HepG2 (cell line): ENCODE data around the gene CHSY3. TPM values are rescaled to one million over a fixed set of nuclear protein-coding genes. Genes with fewer than 3 reads are reported as not detected.

Source experiments
- ATAC-seq: fragments of 200-7000 bp; cut with Tn5 transposase; 3 replicates; pipeline ENCODE4 v1.9.1; 2020; ENCODE audit warnings: mild to moderate bottlenecking, moderate library complexity
- BruUV-seq: library from RNA; stranded (reverse); fragments of 400-500 nt; replicated peaks from 2 replicates; lab custom pipeline; 2021; lab: Mats Ljungman, UMichigan
- CTCF ChIA-PET: fragments of 300-600 bp; formaldehyde crosslinking; extraction: SDS; loops from one replicate; lab custom pipeline; 2021; ENCODE audit warnings: low total read pairs, inconsistent platforms, low intra/inter-chr PET ratio; lab: Yijun Ruan, JAX
- POLR2A ChIA-PET: fragments of 350-600 bp; sonication (Branson Sonifier 250); formaldehyde crosslinking; loops from one replicate; lab custom pipeline; 2020; ENCODE audit warnings: antibody characterized with exemption, inconsistent platforms; lab: Yijun Ruan, JAX
- DNase-seq: peaks from one replicate; pipeline ENCODE4 v3.0.0-alpha.2; 2015; ENCODE audit warnings: low spot score
- FAIRE-seq: peaks from 3 replicates; lab custom pipeline; 2011; peaks lifted over from hg19 to GRCh38; lab: Jason Lieb, UNC
- H2AFZ ChIP-seq: one replicate; pipeline ENCODE4 v1.6.1; 2011; ENCODE audit warnings: low read length, inconsistent platforms
- H3K27ac ChIP-seq: fragments of 300-600 bp; 3 replicates; pipeline ENCODE4 v1.8.0; 2011; ENCODE audit warnings: mixed run types, mild to moderate bottlenecking, mixed read lengths, low read length, inconsistent platforms; ENCODE audit not compliant: insufficient read depth; ENCODE audit errors: extremely low read length
- H3K27me3 ChIP-seq, 2 experiments: fragments of 200-600 bp in 1 of 2; 2 replicates in 1 of 2; 3 replicates in 1 of 2; pipeline versions ENCODE4 v1.6.0 to v1.8.0; 2011; ENCODE audit warnings: low read length in 2 of 2, mild to moderate bottlenecking in 2 of 2, moderate library complexity in 2 of 2, inconsistent platforms in 1 of 2; ENCODE audit not compliant: insufficient read depth in 2 of 2, control insufficient read depth in 1 of 2
- H3K36me3 ChIP-seq, 2 experiments: fragments of 200-600 bp in 1 of 2; replicated peaks in 1 of 2; 2 replicates in 1 of 2; 3 replicates in 1 of 2; pipeline versions ENCODE4 v1.5.1 to v1.8.0; 2011; ENCODE audit warnings: low read length in 2 of 2, inconsistent platforms in 1 of 2; ENCODE audit not compliant: insufficient read depth in 2 of 2, control insufficient read depth in 1 of 2
- H3K4me1 ChIP-seq: 2 replicates; pipeline ENCODE4 v1.5.1; 2012; ENCODE audit warnings: low read length, inconsistent platforms; ENCODE audit not compliant: insufficient read depth
- H3K4me2 ChIP-seq: 2 replicates; pipeline ENCODE4 v1.6.0; 2011; ENCODE audit warnings: low read depth, low read length, inconsistent platforms
- H3K4me3 ChIP-seq, 3 experiments: fragments of 200-600 bp in 1 of 3; sonication (generic), shearing (Covaris generic) in 1 of 3; replicated peaks in 1 of 3; 2 replicates each; pipeline ENCODE4 v1.5.1; 2011 to 2016; ENCODE audit warnings: low read length in 3 of 3, inconsistent platforms in 2 of 3, low read depth in 2 of 3, mild to moderate bottlenecking in 2 of 3, control low read depth in 1 of 3, mixed read lengths in 1 of 3; ENCODE audit not compliant: insufficient read depth in 1 of 3
- H3K79me2 ChIP-seq: one replicate; pipeline ENCODE4 v1.6.1; 2011; ENCODE audit warnings: low read length, inconsistent platforms; ENCODE audit not compliant: insufficient read depth
- H3K9ac ChIP-seq: 2 replicates; pipeline ENCODE4 v1.6.0; 2011; ENCODE audit warnings: mild to moderate bottlenecking, low read depth, low read length, inconsistent platforms; ENCODE audit not compliant: insufficient read depth
- H3K9me3 ChIP-seq: 2 replicates; pipeline ENCODE4 v1.5.1; 2012; ENCODE audit warnings: mild to moderate bottlenecking, low read length
- H4K20me1 ChIP-seq: 2 replicates; pipeline ENCODE4 v1.6.0; 2011; ENCODE audit warnings: inconsistent platforms, mild to moderate bottlenecking, low read length, moderate library complexity; ENCODE audit not compliant: insufficient read depth
- EED ChIP-seq: sonication (generic); formaldehyde crosslinking; IDR thresholded peaks from 2 replicates; pipeline ENCODE4 v1.5.0; 2020; ENCODE audit warnings: mild to moderate bottlenecking, missing genetic modification reagents
- EZH2 ChIP-seq: conservative IDR thresholded peaks from 2 replicates; pipeline ENCODE4 v1.6.1; 2012; ENCODE audit warnings: mild to moderate bottlenecking, low read depth, low read length, moderate library complexity
- HDAC6 ChIP-seq: fragments of 200-600 bp; sonication (generic); IDR thresholded peaks from 2 replicates; pipeline ENCODE4 v1.7.0; 2017; ENCODE audit warnings: mild to moderate bottlenecking, antibody characterized with exemption, low read length, low read depth
- HNRNPK ChIP-seq: fragments of 200-400 bp; formaldehyde crosslinking; IDR thresholded peaks from 2 replicates; pipeline ENCODE4 v1.6.1; 2018; ENCODE audit warnings: low read length, low read depth, moderate library complexity, mild to moderate bottlenecking; ENCODE audit not compliant: poor library complexity, severe bottlenecking
- MBD4 ChIP-seq: IDR thresholded peaks from 2 replicates; pipeline ENCODE4 v1.6.1; 2012; ENCODE audit warnings: low read length, inconsistent platforms, borderline replicate concordance
- NFKB2 ChIP-seq: sonication (generic); formaldehyde crosslinking; IDR thresholded peaks from 2 replicates; pipeline ENCODE4 v1.4.0; 2020; ENCODE audit warnings: missing genetic modification reagents, borderline replicate concordance
- PCBP1 ChIP-seq: fragments of 200-400 bp; formaldehyde crosslinking; IDR thresholded peaks from 2 replicates; pipeline ENCODE4 v1.6.1; 2017; ENCODE audit warnings: mild to moderate bottlenecking, low read depth, low read length, borderline replicate concordance
- RFX3 ChIP-seq: IDR thresholded peaks from 2 replicates; pipeline ENCODE4 v1.6.1; 2016; ENCODE audit warnings: missing biosample characterization, missing genetic modification reagents
- SMAD9 ChIP-seq: sonication (generic); formaldehyde crosslinking; IDR thresholded peaks from 2 replicates; pipeline ENCODE4 v1.5.1; 2020; ENCODE audit warnings: mild to moderate bottlenecking, missing genetic modification reagents
- SP140L ChIP-seq: sonication (generic); formaldehyde crosslinking; IDR thresholded peaks from 2 replicates; pipeline ENCODE4 v1.4.0; 2020; ENCODE audit warnings: missing genetic modification reagents, borderline replicate concordance
- XBP1 ChIP-seq: sonication (generic); formaldehyde crosslinking; IDR thresholded peaks from 2 replicates; pipeline ENCODE4 v1.5.0; 2020; ENCODE audit warnings: missing genetic modification reagents
- ZBTB26 ChIP-seq: IDR thresholded peaks from 2 replicates; pipeline ENCODE4 v1.6.1; 2016; ENCODE audit warnings: missing compliant biosample characterization, missing genetic modification reagents, borderline replicate concordance
- ZNF138 ChIP-seq: sonication (generic); formaldehyde crosslinking; IDR thresholded peaks from 2 replicates; pipeline ENCODE4 v1.5.0; 2020; ENCODE audit warnings: mild to moderate bottlenecking, low read depth, missing genetic modification reagents
- ZNF281 ChIP-seq: sonication (generic); formaldehyde crosslinking; IDR thresholded peaks from 2 replicates; pipeline ENCODE4 v1.4.0; 2020; ENCODE audit warnings: missing genetic modification reagents, borderline replicate concordance
- ZNF747 ChIP-seq: sonication (generic); formaldehyde crosslinking; IDR thresholded peaks from 2 replicates; pipeline ENCODE4 v1.8.1; 2023; ENCODE audit warnings: missing genetic modification reagents, mild to moderate bottlenecking, borderline replicate concordance
- ZNF773 ChIP-seq: sonication (generic); formaldehyde crosslinking; IDR thresholded peaks from 2 replicates; pipeline ENCODE4 v1.4.0; 2020; ENCODE audit warnings: missing genetic modification reagents, borderline replicate concordance
- in situ Hi-C: cut with HindIII; loops from 2 replicates; pipeline ENCODE4 v1.10.0; 2017; ENCODE audit warnings: low pct_unique_long_range_greater_than_20kb; ENCODE audit not compliant: extremely low pct_ligation_motif_present
- intact Hi-C: fragments of 100-400 bp; cut with micrococcal nuclease; formaldehyde crosslinking; loops from one replicate; pipeline ENCODE4 v1.10.0; 2022; ENCODE audit not compliant: unreplicated experiment
- polyA plus RNA-seq, 8 experiments: library from polyadenylated mRNA; depleted of rRNA in 3 of 8; stranded (reverse) in 7 of 8; unstranded in 1 of 8; fragments of >200 nt; fragmentation: Illumina TruSeq in 4 of 8; extraction: Trizol in 4 of 8; gene quantifications; 2 replicates each; pipeline versions ENCODE4 v1.2.1 to v1.2.3, GENCODE V29; 2011 to 2016; ENCODE audit warnings: low read depth in 4 of 8, missing spikeins in 1 of 8, mixed read lengths in 1 of 8; ENCODE audit not compliant: insufficient read depth in 1 of 8
- total RNA-seq, 5 experiments: library from RNA; depleted of rRNA; stranded (reverse); fragments of >200 nt; fragmentation: Illumina TruSeq; extraction: Trizol; gene quantifications; 2 replicates each; pipeline ENCODE4 v1.2.3, GENCODE V29; 2016; ENCODE audit warnings: low read depth in 1 of 5

Gene CHSY3
- total and polyA plus RNA-seq, 2 of the 13 experiments (the other 11 are each of a cell fraction or from before 2014, with no cell fraction given): 0.26 to 4.1 TPM

DNA sequence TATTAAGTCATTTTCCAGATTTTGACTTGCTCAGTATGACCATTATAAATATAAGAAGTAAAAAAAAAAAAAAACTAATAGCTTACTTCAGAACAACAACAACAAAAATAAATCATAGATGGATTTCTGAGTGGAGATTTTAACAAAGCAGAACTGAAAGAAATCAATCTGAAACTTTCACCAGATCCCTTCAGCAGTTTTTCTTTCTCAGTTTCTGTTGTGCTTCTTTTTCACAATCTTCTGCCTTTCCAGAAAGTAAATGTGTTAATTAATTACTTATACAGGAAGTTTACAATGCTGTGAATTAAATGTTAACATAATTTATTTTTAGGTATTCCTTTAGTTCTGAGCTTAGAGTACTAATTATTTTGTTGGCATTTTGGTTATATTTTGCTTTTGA, 73.5 kb downstream of the CHSY3 start:
- BruUV-seq: no TSS peak
- no peak overlapping the region for H3K4me2 ChIP-seq
- H3K27ac ChIP-seq: no peak overlapping the region
- H2AFZ ChIP-seq: no peak overlapping the region
- no peak for ATAC-seq
- no peak for TF ChIP-seq SP140L (CRISPR knock-in tag)
- TF ChIP-seq ZNF773 (CRISPR knock-in tag): no peak
- TF ChIP-seq SMAD9: no peak
- no peak for TF ChIP-seq HDAC6
- no peak for TF ChIP-seq ZNF281 (CRISPR knock-in tag)
- no peak for TF ChIP-seq ZNF747 (CRISPR knock-in tag)
- TF ChIP-seq EED (CRISPR knock-in tag): no peak
- TF ChIP-seq RFX3 (CRISPR knock-in tag): no peak
- no peak for TF ChIP-seq HNRNPK
- no peak for TF ChIP-seq EZH2
- TF ChIP-seq ZNF138 (CRISPR knock-in tag): no peak
- TF ChIP-seq XBP1 (CRISPR knock-in tag): no peak
- TF ChIP-seq PCBP1: no peak
- TF ChIP-seq NFKB2 (CRISPR knock-in tag): no peak
- TF ChIP-seq MBD4: no peak
- no peak for TF ChIP-seq ZBTB26 (CRISPR knock-in tag)
- TF ChIP-seq, all 625 proteins: peak for 0
- H3K4me3 ChIP-seq: no peak overlapping the region
- FAIRE-seq (no peak), DNase-seq (no peak)
- in situ Hi-C loops: no loop called here
- H3K9me3 ChIP-seq: no peaks in the 10 kb centered on the region
- H3K36me3 ChIP-seq: no peaks in the 10 kb centered on the region
- H4K20me1 ChIP-seq: no peaks in the 10 kb centered on the region
- ChIA-PET POLR2A (no interaction called here), CTCF (no interaction called here)
- no peaks in the 10 kb centered on the region for H3K79me2 ChIP-seq
- intact Hi-C loops: no loop called here
- no peak overlapping the region for H3K9ac ChIP-seq
- H3K4me1 ChIP-seq: no peaks in the 10 kb centered on the region
- H3K27me3 ChIP-seq: no peaks in the 10 kb centered on the region
